Measurements from ENCODE around the gene ACADVL.

The ACADVL gene

DNA sequence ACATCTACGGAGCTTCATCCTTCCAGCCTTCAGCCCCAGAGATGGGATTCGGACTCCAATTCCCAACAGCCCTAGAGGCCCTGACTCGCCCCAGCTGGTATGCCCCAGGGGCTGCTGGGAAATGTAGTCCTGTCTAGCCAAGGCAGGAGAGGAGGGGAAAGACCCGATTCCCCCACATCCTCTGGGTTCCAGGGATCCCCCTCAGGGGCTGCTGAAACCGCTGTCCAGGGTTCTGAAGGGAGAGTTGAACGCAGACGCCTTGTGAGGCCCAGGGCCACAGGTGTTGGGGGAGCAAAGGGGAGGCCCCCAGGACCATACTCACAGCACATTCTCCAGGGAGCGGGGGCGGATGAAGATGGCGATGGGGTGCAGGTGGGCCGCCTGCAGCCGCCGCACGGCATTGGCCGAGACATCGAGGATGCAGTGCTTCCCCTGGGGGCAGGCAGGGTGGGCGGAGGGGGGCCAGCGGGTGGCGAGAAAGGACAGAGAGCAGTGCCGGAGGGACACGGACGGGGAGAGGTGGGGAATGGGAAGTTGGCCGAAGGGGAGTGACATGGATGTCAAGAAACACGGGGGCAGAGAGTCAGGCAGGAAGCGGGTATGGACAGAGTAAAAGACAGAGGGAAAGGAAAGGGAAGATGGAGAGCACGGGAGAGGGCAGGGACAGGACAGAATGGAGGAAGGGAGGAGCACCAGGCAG is 28.0 kb upstream of the ACADVL start:
- no peak for DNase-seq

- no peak for DNase-seq
Observed at GRCh38 chr17:7192271-7192937, 27.3 kb upstream of the ACADVL start.

- DNase-seq, result no peak
Observed at GRCh38 chr17:7195971-7196370, 23.8 kb upstream of the ACADVL start.

- DNase-seq, result no peak
Observed at GRCh38 chr17:7196651-7197401, 22.9 kb upstream of the ACADVL start.

DNA sequence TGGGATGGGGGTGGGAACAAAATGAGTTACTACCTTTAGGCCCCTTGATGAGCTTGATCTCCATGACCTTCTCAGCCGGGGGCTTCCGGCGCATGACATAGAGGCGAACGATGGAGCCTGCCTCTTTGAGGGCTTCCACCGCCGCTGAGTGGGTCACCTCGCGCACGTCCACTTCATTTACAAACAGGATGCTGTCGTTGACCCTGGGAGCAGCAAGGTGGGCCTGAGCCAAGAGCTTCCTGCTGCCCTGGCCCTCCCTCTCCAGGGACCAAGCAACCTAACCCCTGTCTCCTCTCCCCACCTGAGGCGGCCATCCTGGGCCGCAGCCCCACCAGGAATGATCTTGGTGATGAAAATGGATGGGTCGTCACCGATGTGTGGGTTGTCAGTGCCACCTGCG is 16.3 kb upstream of the ACADVL start:
- DNase-seq, result no peak

DNA sequence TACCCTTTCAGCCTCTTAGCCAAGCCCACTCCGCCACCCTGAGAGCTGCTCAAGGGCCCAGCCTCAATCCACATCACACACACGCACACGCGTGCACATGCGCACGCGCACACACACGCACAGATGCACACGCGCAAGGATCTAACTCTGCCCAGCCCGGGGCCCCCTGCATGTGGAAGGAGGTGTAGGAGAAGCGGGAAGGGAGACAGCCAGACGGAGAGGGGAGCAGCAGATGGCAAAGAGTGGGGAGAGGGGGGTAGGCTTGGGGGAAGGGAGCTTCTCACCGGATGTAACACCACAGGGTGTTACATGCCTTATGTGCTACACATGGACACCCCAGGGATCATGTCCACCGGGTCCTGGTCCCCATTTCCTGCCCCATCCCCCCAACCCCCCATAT is 15.4 kb upstream of the ACADVL start:
- peak; percentile 26 for DNase-seq

DNA sequence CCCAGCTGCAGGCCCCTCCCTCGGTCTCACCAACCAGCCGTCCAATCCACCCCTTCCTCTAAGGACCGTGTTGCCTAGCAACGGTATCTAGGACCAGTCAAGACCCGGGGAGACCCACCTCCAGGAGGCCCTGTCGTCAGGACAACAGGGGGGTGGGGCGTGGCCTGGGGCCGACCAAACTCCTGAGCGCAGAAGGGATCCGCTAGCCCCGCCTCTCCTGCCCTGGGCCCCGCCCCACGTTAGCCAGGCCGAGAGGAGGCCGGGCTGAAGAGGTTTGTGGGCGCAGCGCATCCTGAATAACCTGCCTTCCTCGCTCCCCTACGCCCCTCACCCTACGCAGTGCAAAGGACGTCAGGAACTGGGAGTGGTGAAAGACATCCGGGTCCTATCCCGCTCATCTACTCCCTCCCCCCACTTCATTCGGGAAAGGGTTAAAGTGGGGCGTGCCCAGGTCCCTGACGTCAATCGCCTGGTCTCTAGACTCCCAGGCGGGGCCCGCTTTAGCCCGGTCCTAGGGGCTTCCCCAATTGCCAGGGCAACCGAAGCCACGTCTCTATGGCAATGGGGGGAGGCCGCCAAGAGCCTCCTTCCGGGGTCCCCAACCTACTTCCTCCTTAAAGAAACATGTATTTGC is 14.8 kb upstream of the ACADVL start:
- peak; percentile 76 for DNase-seq

GRCh38 chr17:7205561-7205960 is 14.2 kb upstream of the ACADVL start:
- DNase-seq, result no peak

DNA sequence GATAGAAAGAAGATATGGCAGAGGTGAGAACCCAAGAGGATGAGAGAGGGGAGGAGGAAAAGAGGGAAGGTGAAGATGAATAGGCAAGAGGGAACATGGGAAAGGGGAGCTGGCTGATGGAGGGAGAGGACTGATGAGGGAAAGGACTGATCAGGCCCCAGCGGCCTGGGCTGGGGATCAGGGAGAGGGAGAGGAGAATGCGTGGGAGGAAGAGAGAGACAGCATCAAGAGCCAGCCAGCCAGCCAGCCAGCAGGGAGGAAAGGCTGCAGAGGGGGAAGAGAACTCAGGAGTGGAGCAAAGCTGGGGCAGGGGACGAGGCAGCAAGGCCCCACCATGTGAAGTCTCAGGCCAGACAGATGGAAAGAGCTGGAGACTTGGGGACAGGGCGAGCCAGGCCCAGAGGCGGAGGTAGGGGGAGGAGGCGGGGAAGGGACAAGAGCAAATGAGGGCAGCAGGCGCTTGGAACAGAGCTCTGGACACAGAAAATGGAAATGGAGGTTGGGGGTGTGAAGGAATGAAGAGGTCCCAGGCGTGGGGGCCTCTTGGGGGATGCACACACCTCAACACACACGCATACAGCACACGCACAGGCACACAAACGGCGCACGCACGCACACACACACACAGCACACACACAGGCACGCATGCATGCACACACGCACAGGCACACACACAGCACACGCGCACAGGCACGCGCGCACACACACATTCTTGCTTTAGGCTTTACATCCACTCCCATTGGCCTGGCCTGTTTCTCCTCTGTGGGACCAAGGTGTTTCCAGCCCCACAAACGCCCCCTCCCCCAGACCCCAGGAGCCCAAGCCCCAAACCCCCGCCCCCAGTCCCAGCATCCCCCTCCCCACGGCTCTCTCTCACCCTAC is 12.4 kb upstream of the ACADVL start:
- DNase-seq, result no peak

DNA sequence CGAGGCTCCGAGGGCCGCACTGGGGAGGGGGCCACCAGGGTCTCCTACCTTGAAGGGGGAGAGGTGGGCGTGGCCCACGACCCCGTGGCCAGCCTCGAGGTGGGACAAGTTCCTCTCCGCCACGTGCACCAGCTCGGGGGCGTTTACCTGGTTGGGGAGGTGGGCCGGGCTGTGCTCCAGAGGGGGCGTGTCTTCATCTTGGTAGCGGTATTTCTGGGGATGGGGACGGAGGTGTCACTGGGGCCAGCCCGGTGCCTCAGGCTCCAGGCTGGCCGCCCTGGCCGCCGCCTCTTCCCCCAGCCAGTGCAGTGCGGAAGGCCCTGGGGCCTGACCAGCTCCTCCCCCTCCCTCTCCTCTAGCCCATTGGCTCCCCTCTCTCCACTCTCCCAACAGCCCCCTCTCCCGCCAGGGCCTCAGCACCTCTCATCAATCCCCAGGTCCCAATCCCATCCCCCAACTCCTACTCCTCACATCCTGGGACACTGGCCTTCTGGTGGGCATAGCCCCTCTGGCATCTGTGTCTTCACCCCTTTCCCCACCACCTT is 11.6 kb upstream of the ACADVL start:
- DNase-seq, result no peak

DNA sequence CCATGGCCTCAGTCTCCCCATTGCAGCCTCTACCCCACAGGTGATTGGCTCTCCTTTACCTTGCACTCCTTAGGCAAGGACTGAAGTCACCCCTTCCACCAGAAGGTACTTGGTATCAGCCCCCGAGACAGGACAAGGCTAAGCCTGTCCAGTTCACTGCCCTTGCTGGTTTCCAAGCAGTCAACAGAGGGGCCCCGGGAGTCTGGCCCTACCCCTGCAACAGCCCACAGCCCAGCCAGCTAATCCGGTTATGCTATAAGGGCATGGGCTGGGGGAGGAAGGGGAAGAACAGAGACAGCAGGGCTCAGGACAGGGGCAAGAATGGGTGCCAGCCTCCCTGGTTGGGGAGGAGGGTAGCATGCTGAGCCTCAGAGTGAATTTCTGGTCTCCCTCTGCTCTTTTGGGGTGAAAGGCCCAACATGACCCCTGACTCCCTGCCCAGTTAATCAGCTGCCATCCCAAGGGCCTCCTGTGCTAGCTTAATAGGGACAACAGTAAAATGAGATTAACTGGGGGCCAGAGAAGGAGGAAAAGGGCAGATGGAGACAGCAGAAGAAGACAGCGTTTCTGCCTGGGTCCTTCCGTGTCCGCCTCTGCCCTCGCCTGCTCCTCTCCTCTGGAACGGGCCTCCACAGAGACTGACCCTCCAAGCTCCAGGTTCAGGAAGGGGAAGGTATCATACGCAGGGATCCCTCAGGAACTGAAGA is 10.8 kb upstream of the ACADVL start:
- no peak for DNase-seq

DNA sequence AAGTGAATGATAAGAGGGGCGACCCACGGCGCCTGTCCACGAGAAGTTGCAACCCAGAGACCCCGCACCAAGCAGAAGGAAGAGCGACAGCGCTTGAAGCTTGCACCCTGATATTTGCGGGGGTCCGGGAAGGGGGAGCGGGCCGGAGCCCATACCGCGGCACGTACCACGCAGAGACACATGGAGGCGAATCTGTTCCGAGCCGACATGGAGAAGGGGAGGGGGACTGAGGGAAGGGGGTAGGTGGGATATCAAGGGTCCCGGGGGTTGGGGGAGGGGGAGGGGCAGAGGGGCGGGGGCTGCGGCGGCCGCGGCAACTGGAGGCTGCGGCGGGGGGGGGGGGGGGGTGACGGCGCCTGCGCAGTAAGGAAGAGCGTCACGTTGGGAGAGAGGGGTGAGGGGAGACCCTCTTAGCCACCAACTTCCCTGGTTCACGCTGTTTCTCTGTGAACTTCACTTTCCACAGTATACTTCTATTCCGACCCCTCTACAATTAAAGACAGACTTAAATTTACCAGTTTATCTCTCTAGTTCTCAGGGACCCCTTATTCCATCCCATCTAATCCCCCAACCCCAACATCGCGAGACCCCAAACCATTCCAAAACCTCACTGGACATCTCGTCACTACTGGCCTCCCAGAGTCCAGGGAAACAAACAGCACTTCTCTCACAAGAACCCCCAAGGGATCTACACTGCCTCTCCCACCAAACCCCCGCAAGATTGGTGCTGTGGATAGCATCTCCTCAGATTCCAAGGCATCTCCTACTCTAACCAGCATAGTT is 8.1 kb upstream of the ACADVL start:
- DNase-seq, result no peak

GRCh38 chr17:7213895-7214299 is 5.8 kb upstream of the ACADVL start:
- peak; percentile 88 for DNase-seq

GRCh38 chr17:7214300-7215135 is 5.2 kb upstream of the ACADVL start:
- DNase-seq, result peak; percentile 88

DNA sequence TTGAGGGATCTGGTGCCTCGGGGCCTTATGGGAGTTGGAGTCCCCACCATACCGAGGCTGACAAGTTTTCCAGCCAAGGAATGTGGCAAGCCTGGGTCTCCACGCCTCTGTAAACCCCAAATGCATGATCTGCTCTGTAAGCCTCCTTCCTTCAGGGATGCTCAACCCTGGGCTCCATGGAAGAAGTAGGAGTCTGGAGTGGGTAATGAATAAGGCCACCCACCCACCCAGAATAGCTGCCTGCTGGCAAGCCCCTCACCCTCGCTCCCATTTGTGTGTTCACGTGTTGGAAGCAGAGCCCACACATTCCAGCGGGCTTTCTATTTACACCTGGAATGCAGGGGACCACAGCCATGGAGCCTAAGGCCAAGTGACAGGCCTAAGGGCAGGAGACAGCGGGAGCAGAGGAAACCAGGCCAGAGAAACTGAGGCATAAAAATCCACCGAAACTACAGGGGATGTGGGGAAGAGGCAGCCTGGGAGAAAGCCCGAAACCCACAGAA is 4.6 kb upstream of the ACADVL start:
- DNase-seq, result no peak

DNA sequence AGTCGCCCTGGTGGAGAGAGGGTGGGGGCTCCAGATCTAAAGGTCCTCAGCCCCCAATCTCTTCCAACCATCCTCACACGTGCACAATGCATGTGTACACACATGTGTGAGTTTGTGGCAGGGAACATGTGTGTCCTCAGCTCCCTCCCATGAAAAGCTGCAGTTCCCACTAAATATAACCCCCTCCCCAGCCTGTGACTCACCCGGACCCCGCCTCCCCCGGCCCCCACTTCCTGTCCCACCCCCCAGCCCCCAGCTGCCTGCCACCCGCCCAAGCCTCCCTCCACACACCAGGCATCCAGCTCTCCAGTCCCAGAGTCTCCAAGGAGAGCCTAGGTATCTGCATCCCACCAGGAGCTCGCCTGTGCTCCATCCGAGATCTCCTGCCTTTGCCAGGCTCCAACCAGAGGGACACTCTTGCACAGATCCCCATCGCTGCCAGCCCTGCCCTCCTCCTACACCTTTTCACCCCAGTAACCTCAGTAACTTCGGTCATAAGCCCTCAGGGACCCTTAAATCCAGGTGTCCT is 4.0 kb upstream of the ACADVL start:
- no peak for DNase-seq

- DNase-seq, result no peak
Observed at GRCh38 chr17:7216242-7217112, 3.3 kb upstream of the ACADVL start.
